ENCODE data around the gene METTL15.
A peak's percentile ranks its signal among the peaks of the same experiment; 100 is the strongest.
"Not testable (repeated sequence)": the region's sequence is repeated elsewhere in the genome, so short reads cannot be mapped to it uniquely, and the experiment has no call there.

The METTL15 gene

DNA sequence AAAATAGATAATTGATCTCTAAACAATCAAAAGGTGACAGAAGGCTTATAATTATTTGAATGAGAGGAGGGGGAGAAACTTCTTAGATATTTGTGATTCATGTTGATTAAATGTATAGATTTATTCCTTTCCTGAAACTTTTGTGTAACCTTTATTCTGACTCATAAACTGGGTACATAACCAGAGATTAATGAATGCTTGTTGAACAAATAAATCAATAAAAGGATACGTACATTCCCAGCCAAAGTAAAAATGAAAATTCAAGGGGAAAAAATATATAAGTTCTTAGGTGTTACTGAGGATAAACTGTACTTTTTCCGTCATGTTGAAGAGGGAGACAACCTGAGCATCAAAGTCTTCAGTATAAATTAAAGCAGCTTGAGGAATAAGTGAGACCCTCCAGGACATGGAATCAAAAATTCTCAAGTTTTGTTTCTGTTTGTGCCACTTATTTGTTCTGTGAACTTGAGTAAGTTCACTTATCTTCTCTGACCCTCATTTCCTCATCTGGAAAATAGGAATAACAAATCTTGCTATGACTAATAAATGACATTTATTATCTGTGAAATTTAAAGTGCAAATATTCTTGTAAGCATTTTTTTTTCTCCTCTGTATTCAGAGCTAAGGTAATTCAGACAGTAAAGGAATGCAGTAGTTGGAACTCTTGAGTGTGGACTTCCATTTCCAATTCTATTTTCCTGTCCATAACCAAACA lies 195.4 kb downstream of the METTL15 start:
- no peak for DNase-seq

DNA sequence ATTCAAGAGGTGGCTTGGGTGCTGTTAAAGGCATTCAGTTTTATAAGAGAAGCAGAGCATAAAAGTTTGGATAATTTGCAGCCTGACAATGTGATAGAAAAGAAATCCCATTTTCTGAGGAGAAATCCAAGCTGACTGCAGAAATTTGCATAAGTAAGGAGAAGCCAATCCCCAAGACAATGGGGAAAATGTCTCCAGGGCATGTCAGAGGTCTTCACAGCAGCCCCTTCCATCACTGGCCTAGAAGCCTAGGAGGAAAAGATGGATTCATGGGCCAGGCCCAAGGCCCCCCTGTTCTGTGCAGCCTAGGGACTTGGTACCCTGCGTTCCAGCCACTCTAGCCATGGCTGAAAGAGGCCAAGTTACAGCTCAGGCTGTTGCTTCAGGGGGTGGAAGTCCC lies 207.3 kb downstream of the METTL15 start:
- no peak for DNase-seq

- no peak for DNase-seq
These were observed 210.7 kb downstream of the METTL15 start for GRCh38 chr11:28318871-28319270.

- no peak for DNase-seq
These were observed 215.4 kb downstream of the METTL15 start for GRCh38 chr11:28323621-28324020.

DNA sequence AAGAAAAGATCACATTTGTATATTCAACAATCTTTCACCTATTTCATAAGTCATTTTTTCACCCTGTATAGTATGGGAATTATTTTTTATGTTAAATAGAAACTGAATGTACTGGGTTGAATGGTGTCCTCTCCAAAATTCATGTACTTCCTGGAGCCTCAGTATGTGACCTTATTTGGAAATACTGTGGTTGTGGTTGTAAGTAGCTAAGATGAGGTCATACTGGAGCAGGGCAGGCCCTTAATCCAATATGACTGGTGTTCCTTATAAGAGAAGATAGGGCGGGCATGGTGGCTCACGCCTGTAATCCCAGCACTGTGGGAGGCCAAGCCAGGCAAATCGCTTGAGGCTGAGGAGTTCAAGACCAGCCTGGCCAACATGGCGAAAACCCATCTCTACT lies 224.2 kb downstream of the METTL15 start:
- DNase-seq, result not testable (repeated sequence)

DNA sequence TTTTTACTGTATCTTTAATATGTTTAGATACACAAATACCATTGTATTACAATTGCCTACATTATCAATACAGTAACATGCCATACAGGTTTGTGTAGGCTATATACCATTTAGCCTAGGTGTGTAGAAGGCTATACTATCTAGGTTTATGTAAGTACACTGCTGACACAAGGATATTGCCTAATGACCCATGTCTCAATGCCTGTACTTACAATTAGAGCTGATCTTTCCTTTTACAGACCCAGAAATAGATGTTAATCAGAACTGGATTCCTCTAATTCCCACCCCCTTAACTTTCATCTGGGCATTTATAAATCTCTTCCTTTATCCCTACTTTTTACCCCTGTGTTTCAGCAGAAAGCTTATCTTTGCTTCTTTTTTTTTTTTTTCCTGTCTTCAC lies 229.5 kb downstream of the METTL15 start:
- DNase-seq, result peak in 1 of 2 experiments; percentile 1

DNA sequence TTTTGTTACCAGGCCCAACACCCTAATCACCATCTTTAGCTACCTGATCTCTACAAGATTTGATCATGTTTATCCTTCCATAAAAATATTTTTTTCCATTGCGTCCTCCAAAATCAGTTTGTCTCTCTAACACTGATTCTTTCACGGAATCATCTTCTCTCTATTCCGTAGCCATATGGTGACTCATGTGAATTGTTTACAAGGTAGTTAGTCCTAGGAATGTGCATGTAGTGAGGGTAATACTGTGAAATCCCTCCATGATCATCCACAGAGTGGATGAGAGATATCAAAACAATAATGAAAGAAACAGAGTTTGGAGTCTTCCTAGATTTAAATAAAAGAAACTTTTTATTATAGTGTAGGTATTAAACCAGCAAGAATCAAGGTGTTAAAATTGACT lies 230.2 kb downstream of the METTL15 start:
- no peak for DNase-seq

GRCh38 chr11:28339488-28339887 lies 231.3 kb downstream of the METTL15 start:
- DNase-seq, result no peak

DNA sequence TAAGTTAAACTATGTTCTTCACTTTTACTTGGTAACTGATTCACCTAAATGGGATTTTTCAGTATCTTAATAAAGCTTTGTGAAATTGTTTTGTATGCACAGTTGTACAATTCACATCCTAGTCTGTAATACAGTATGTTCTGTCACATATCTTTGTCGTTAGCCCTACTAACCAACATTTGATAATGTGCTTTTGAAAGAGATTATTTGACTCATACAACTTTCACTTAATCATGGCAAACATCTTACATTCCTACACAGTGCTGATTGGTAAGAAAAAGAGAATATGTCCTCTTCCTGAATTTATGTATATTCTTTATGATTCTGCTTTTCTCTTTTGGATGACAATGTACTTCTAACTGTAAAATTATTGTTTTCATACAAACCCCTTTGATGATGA lies 234.5 kb downstream of the METTL15 start:
- DNase-seq, result no peak

- peak; percentile 9 to 20 for DNase-seq
These were observed 235.4 kb downstream of the METTL15 start for GRCh38 chr11:28343304-28344233.

GRCh38 chr11:28346209-28346608 lies 238.0 kb downstream of the METTL15 start:
- DNase-seq, result no peak

- no peak for DNase-seq
These were observed 238.5 kb downstream of the METTL15 start for GRCh38 chr11:28346721-28347120.

DNA sequence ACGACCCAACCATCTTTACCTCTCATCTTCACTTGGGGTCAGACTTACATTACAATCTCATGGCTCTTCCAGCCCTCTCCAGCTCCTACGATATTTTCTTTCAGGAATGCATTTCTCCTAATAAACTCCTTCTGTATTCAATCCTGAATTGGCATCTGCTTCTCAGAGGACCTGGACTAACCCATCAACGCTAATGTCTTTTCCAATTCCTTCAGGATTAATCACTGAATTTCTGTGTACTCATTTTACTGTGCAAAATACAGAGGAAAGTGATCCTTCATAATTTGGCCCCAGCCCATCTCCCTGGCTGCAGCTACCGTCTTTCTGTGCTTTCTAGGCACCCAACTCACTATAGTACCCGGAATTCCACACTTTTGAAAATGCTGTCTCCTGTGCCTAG lies 239.2 kb downstream of the METTL15 start:
- DNase-seq, result no peak

DNA sequence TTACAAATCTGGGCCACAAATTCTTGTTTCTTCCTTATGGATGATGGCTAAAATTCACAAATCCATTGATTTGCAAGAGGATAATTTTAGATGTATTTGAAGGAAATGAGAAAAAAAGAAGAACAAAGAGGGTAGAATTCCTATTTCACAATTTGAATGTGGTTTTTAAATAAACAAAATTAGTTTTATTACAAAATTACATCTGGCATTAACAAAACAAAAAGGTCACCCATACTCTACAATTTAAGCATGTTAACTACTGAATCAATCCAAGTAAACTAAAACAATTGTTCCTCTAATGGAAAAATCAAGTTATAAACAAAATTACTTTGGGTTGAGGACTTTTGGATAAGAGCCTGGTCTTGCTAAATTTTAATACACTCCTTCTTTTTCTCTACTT lies 242.0 kb downstream of the METTL15 start:
- no peak for DNase-seq

- DNase-seq, result no peak
These were observed 245.8 kb downstream of the METTL15 start for GRCh38 chr11:28353991-28354390.

DNA sequence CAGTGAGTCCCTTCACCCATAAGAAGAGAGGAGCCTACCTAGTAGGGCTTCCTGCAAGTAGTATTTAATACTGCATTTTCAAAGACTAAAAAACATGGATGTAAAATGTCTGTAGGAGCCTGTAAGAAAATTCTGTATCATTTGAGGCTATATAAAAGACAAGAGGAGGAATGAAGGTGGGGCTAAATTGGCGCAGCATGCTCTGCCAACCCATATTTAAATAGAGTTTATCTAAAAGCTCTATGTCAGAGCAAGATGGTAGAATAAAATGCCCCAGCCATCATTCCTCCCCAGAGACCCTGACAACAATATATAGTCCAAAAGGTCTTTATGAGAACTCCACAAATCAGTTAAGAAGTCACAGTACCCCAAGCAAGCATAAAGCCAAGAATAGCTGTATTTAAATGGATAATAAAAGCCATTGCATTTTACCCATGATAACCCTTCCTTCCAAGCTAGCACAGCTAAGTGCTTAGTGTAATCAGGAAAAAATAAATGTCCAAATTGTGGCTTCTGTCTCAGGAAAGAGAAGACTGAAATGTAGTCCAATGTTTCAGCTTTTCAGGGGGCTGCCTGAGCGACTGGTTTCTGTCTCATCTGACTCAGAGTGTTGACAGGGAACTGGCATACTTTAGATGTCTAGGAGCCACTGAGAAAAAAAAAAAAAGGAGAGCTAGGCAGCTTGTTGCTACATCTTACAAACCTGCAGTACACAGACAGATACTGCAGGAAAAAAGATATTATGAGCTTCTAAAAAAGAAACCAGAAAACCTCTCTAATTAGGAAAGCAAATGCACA lies 258.6 kb downstream of the METTL15 start:
- no peak for DNase-seq

DNA sequence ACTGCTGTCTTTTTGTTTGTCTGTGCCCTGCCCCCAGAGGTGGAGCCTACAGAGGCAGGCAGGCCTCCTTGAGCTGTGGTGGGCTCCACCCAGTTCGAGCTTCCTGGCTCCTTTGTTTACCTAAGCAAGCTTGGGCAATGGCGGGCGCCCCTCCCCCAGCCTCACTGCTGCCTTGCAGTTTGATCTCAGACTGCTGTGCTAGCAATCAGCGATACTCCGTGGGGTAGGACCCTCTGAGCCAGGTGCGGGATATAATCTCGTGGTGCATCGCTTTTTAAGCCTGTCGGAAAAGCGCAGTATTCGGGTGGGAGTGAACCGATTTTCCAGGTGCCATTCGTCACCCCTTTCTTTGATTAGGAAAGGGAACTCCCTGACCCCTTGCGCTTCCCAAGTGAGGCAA lies 269.9 kb downstream of the METTL15 start:
- DNase-seq, result not testable (repeated sequence)

All from AML-193 (cell line).